HepG2 (cell line): Measurements from ENCODE around the gene MRPL14. TPM values are rescaled to one million over a fixed set of nuclear protein-coding genes. Genes with fewer than 3 reads are reported as not detected.
A peak's percentile ranks its signal among the peaks of the same experiment; 100 is the strongest.

ENCODE experiments used
- AHR ChIP-seq: IDR thresholded peaks from 2 replicates; pipeline ENCODE4 v1.6.1; 2018; ENCODE audit warnings: missing genetic modification reagents, missing compliant biosample characterization
- FIP1L1 ChIP-seq: fragments of 200-400 bp; formaldehyde crosslinking; IDR thresholded peaks from 2 replicates; pipeline ENCODE4 v1.6.1; 2018; ENCODE audit warnings: low read depth, mild to moderate bottlenecking, low read length, moderate library complexity, borderline replicate concordance; ENCODE audit not compliant: insufficient read depth
- FOSL1 ChIP-seq: sonication (generic); formaldehyde crosslinking; IDR thresholded peaks from 2 replicates; pipeline ENCODE4 v1.9.0; 2021; ENCODE audit warnings: missing genetic modification reagents, borderline replicate concordance
- FOXJ3 ChIP-seq: sonication (generic); formaldehyde crosslinking; IDR thresholded peaks from 2 replicates; pipeline ENCODE4 v1.4.0; 2020; ENCODE audit warnings: missing genetic modification reagents, mild to moderate bottlenecking, borderline replicate concordance
- FOXO1 ChIP-seq: sonication (generic); formaldehyde crosslinking; IDR thresholded peaks from 2 replicates; pipeline ENCODE4 v1.4.0; 2020; ENCODE audit warnings: missing genetic modification reagents
- KMT2A ChIP-seq: sonication (generic); formaldehyde crosslinking; IDR thresholded peaks from 2 replicates; pipeline ENCODE4 v1.4.0; 2020; ENCODE audit warnings: missing genetic modification reagents
- MED8 ChIP-seq: sonication (generic); formaldehyde crosslinking; IDR thresholded peaks from 2 replicates; pipeline ENCODE4 v1.8.1; 2023; ENCODE audit warnings: mild to moderate bottlenecking, missing genetic modification reagents; ENCODE audit not compliant: insufficient replicate concordance
- MEIS1 ChIP-seq: sonication (generic); formaldehyde crosslinking; IDR thresholded peaks from 2 replicates; pipeline ENCODE4 v1.9.0; 2021; ENCODE audit warnings: mild to moderate bottlenecking, missing genetic modification reagents, moderate library complexity, borderline replicate concordance
- MTA1 ChIP-seq: sonication (generic); formaldehyde crosslinking; IDR thresholded peaks from 2 replicates; pipeline ENCODE4 v1.4.0; 2020; ENCODE audit warnings: missing genetic modification reagents, mild to moderate bottlenecking, borderline replicate concordance
- SMAD9 ChIP-seq: sonication (generic); formaldehyde crosslinking; IDR thresholded peaks from 2 replicates; pipeline ENCODE4 v1.5.1; 2020; ENCODE audit warnings: mild to moderate bottlenecking, missing genetic modification reagents
- SRY ChIP-seq: sonication (generic); formaldehyde crosslinking; IDR thresholded peaks from 2 replicates; pipeline ENCODE4 v1.8.0; 2022; ENCODE audit warnings: mild to moderate bottlenecking, missing genetic modification reagents
- TCF7 ChIP-seq: sonication (generic); IDR thresholded peaks from 2 replicates; pipeline ENCODE4 v1.6.1; 2016; ENCODE audit warnings: antibody characterized with exemption, low read depth
- TOPORS ChIP-seq: sonication (generic); formaldehyde crosslinking; IDR thresholded peaks from 2 replicates; pipeline ENCODE4 v1.8.0; 2023; ENCODE audit warnings: mild to moderate bottlenecking, missing genetic modification reagents
- ZFP91 ChIP-seq: sonication (generic); formaldehyde crosslinking; IDR thresholded peaks from 2 replicates; pipeline ENCODE4 v1.9.0; 2022; ENCODE audit warnings: missing genetic modification reagents, mild to moderate bottlenecking, borderline replicate concordance
- ZKSCAN5 ChIP-seq: sonication (generic); formaldehyde crosslinking; IDR thresholded peaks from 2 replicates; pipeline ENCODE4 v1.5.1; 2020; ENCODE audit warnings: mild to moderate bottlenecking, missing genetic modification reagents
- ZNF124 ChIP-seq: sonication (generic); formaldehyde crosslinking; IDR thresholded peaks from 2 replicates; pipeline ENCODE4 v1.4.0; 2020; ENCODE audit warnings: missing genetic modification reagents
- ZNF274 ChIP-seq: sonication (generic); formaldehyde crosslinking; IDR thresholded peaks from 2 replicates; pipeline ENCODE4 v1.5.1; 2020; ENCODE audit warnings: mild to moderate bottlenecking, missing genetic modification reagents
- ZNF333 ChIP-seq: sonication (generic); formaldehyde crosslinking; IDR thresholded peaks from 2 replicates; pipeline ENCODE4 v1.4.0; 2020; ENCODE audit warnings: mild to moderate bottlenecking, missing genetic modification reagents, borderline replicate concordance
- ZNF557 ChIP-seq: sonication (generic); formaldehyde crosslinking; IDR thresholded peaks from 2 replicates; pipeline ENCODE4 v1.4.0; 2020; ENCODE audit warnings: missing genetic modification reagents
- ZNF703 ChIP-seq: sonication (generic); formaldehyde crosslinking; IDR thresholded peaks from 2 replicates; pipeline ENCODE4 v1.5.1; 2020; ENCODE audit warnings: missing genetic modification reagents, mild to moderate bottlenecking, moderate library complexity, borderline replicate concordance
- ZNF816 ChIP-seq: sonication (generic); formaldehyde crosslinking; IDR thresholded peaks from 2 replicates; pipeline ENCODE4 v1.8.0; 2022; ENCODE audit warnings: missing genetic modification reagents, mild to moderate bottlenecking, borderline replicate concordance
- ZNF83 ChIP-seq: sonication (generic); formaldehyde crosslinking; IDR thresholded peaks from 2 replicates; pipeline ENCODE4 v1.4.0; 2020; ENCODE audit warnings: missing genetic modification reagents, mild to moderate bottlenecking, borderline replicate concordance
- polyA plus RNA-seq, 8 experiments: library from polyadenylated mRNA; depleted of rRNA in 3 of 8; stranded (reverse) in 7 of 8; unstranded in 1 of 8; fragments of >200 nt; fragmentation: Illumina TruSeq in 4 of 8; extraction: Trizol in 4 of 8; gene quantifications; 2 replicates each; pipeline versions ENCODE4 v1.2.1 to v1.2.3, GENCODE V29; 2011 to 2016; ENCODE audit warnings: low read depth in 4 of 8, missing spikeins in 1 of 8, mixed read lengths in 1 of 8; ENCODE audit not compliant: insufficient read depth in 1 of 8
- total RNA-seq, 5 experiments: library from RNA; depleted of rRNA; stranded (reverse); fragments of >200 nt; fragmentation: Illumina TruSeq; extraction: Trizol; gene quantifications; 2 replicates each; pipeline ENCODE4 v1.2.3, GENCODE V29; 2016; ENCODE audit warnings: low read depth in 1 of 5
- TF ChIP-seq, protein P1 (sequence below): IDR thresholded peaks from 2 replicates; pipeline ENCODE4 v1.6.1; 2016; ENCODE audit warnings: mild to moderate bottlenecking, missing biosample characterization, missing genetic modification reagents
- TF ChIP-seq, protein P2 (sequence below): IDR thresholded peaks from 2 replicates; pipeline ENCODE4 v1.6.1; 2016; ENCODE audit warnings: low read depth, borderline replicate concordance

The MRPL14 gene
- total and polyA plus RNA-seq, 2 of the 13 experiments (the other 11 are each of a cell fraction or from before 2014, with no cell fraction given) = 157 to 178 TPM

DNA sequence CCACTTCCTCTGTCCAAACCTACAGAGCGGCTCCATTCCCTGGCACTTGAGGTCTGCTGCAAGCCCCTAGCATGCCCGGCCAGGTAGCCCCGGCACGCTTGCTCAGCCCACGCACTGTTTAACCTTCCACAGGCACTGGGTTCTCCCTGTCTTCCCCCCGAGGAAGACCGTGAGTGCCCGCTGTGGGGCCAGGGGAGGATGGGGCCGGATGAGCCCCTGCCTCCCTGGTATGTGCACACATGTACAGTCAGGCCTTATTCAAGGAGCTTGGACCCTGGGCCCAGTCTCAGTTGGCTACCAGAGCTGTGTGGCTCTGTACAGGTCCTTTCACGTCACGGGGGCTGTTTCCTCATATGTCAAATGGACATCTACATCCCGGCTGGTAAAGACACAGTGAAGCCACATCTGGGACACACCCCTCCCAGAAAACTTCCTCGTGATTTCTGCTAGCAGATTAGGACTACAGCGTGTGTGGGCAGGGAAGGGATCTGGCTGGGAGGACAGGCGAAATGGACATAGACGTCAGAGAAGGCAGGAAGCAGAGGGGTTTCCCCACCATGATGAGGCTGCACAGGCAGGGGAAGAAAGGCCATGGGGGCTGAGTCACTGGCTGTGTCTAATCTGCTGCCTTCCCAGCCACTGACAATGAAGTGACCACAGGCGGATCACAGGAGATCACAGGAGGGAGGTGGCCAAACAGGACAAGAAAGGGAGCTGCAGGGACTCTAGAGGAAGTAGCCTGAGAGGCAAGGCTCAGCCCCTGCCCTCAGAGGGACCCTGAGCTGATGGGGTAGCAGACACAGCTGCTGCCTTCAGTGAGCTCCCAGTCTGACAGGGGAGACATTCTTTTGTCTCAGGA, 62.9 kb downstream of the MRPL14 start (continued):
- TF ChIP-seq FIP1L1 = no peak
- no peak for TF ChIP-seq FOSL1 (CRISPR knock-in tag)
- 0 out of 2 replicates have a peak, but pooled peaks have one; percentile 38 for TF ChIP-seq MEIS1 (CRISPR knock-in tag)
- no peak for TF ChIP-seq FOXJ3
- TF ChIP-seq ZKSCAN5 (CRISPR knock-in tag) = no peak
- TF ChIP-seq TOPORS (CRISPR knock-in tag) = no peak
- 0 out of 2 replicates have a peak, but pooled peaks have one; percentile 24 for TF ChIP-seq MTA1
- no peak for TF ChIP-seq SRY (CRISPR knock-in tag)
- TF ChIP-seq FOXO1 (CRISPR knock-in tag) = 0 out of 2 replicates have a peak, but pooled peaks have one; percentile 52
- no peak for TF ChIP-seq ZNF703 (CRISPR knock-in tag)
- TF ChIP-seq ZNF274 (CRISPR knock-in tag) = 0 out of 2 replicates have a peak, but pooled peaks have one; percentile 58
- TF ChIP-seq KMT2A = no peak
- no peak for TF ChIP-seq MED8 (CRISPR knock-in tag)
- TF ChIP-seq ZNF557 = no peak
- TF ChIP-seq, protein P1, sequence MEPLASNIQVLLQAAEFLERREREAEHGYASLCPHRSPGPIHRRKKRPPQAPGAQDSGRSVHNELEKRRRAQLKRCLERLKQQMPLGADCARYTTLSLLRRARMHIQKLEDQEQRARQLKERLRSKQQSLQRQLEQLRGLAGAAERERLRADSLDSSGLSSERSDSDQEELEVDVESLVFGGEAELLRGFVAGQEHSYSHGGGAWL = no peak
- no peak for TF ChIP-seq ZNF124 (CRISPR knock-in tag)
- TF ChIP-seq ZNF816 (CRISPR knock-in tag) = no peak
- no peak for TF ChIP-seq ZNF83 (CRISPR knock-in tag)
- TF ChIP-seq ZFP91 (CRISPR knock-in tag) = no peak
- TF ChIP-seq SMAD9 = no peak
- TF ChIP-seq TCF7 = no peak
- TF ChIP-seq, protein P2, sequence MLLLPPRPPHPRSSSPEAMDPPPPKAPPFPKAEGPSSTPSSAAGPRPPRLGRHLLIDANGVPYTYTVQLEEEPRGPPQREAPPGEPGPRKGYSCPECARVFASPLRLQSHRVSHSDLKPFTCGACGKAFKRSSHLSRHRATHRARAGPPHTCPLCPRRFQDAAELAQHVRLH (CRISPR knock-in tag) = 0 out of 2 replicates have a peak, but pooled peaks have one; percentile 24
- no peak for TF ChIP-seq ZNF333
- no peak for TF ChIP-seq AHR (CRISPR knock-in tag)
